ENCODE measurements around the gene PLIN4. TPM values are rescaled to one million over a fixed set of nuclear protein-coding genes. Genes with fewer than 3 reads are reported as not detected.

Gene PLIN4
- total RNA-seq, 2 donors from 2014 or later, result 0.33 to 0.66 TPM

- no peaks in the 10 kb centered on the region for H3K27me3 ChIP-seq (ENCODE audit: control insufficient read depth, insufficient read depth, low read length, poor library complexity, severe bottlenecking)
- H3K4me1 Mint-ChIP-seq, result no peaks in the 10 kb centered on the region
- H3K36me3 ChIP-seq (ENCODE audit: control insufficient read depth, insufficient read depth, low read length), result peaks cover 61% of the 10 kb centered on the region
- DNase-seq, result no peak
- no peaks in the 10 kb centered on the region for H3K4me1 ChIP-seq (ENCODE audit: control insufficient read depth, insufficient read depth, low read length)
- no peak overlapping the region for H3K4me3 Mint-ChIP-seq
- H3K9ac ChIP-seq (ENCODE audit: extremely low read depth, low read length, poor library complexity, severe bottlenecking), result no peak overlapping the region
- H3K27ac Mint-ChIP-seq, result no peak overlapping the region
- H3K9me3 ChIP-seq (ENCODE audit: control insufficient read depth, low read length), result no peaks in the 10 kb centered on the region
- no peak overlapping the region for H3K27ac ChIP-seq (ENCODE audit: low read depth, low read length)
- H3K27me3 Mint-ChIP-seq (ENCODE audit: insufficient read depth), result no peaks in the 10 kb centered on the region
- H3K36me3 Mint-ChIP-seq (ENCODE audit: low read depth), result peaks cover 41% of the 10 kb centered on the region
- H3K4me3 ChIP-seq (ENCODE audit: low read length), result no peak overlapping the region
- TF ChIP-seq CTCF (conservative IDR thresholded peaks at IDR 0.05), result no peak
- H3K9me3 Mint-ChIP-seq, result no peaks in the 10 kb centered on the region
- 94 to 95% methylated on average over 28 to 41 of the region's 41 CpGs for WGBS, 2 experiments (ENCODE audit: insufficient coverage in 1 of 2, insufficient read length in 1 of 2)
These were observed 25.0 kb downstream of the PLIN4 start for GRCh38 chr19:4493104-4493928.

- Mint-ChIP-seq H3K27ac (no peak overlapping the region), H3K27me3 (ENCODE audit: insufficient read depth) (no peaks in the 10 kb centered on the region), H3K4me1 (no peaks in the 10 kb centered on the region), H3K9me3 (no peaks in the 10 kb centered on the region), H3K4me3 (no peak overlapping the region), H3K36me3 (ENCODE audit: low read depth) (peaks cover 43% of the 10 kb centered on the region)
- TF ChIP-seq CTCF (conservative IDR thresholded peaks at IDR 0.05), result no peak
- peaks cover 59% of the 10 kb centered on the region for H3K36me3 ChIP-seq (ENCODE audit: control insufficient read depth, insufficient read depth, low read length)
- DNase-seq, result no peak
- no peaks in the 10 kb centered on the region for H3K9me3 ChIP-seq (ENCODE audit: control insufficient read depth, low read length)
- no peak overlapping the region for H3K27ac ChIP-seq (ENCODE audit: low read depth, low read length)
- no peak overlapping the region for H3K4me3 ChIP-seq (ENCODE audit: low read length)
- no peaks in the 10 kb centered on the region for H3K4me1 ChIP-seq (ENCODE audit: control insufficient read depth, insufficient read depth, low read length)
- 100% methylated on average over 2 of the region's 3 CpGs; no CpG with 5 or more reads in 1 of the 2 experiments for WGBS, 2 experiments (ENCODE audit: insufficient coverage in 1 of 2, insufficient read length in 1 of 2)
- H3K27me3 ChIP-seq (ENCODE audit: control insufficient read depth, insufficient read depth, low read length, poor library complexity, severe bottlenecking), result no peaks in the 10 kb centered on the region
- no peak overlapping the region for H3K9ac ChIP-seq (ENCODE audit: extremely low read depth, low read length, poor library complexity, severe bottlenecking)
These were observed 25.8 kb downstream of the PLIN4 start for GRCh38 chr19:4492337-4493103.

- Mint-ChIP-seq H3K36me3 (ENCODE audit: low read depth) (peaks cover 50% of the 10 kb centered on the region), H3K4me1 (no peaks in the 10 kb centered on the region), H3K27ac (no peak overlapping the region), H3K9me3 (no peaks in the 10 kb centered on the region), H3K27me3 (ENCODE audit: insufficient read depth) (no peaks in the 10 kb centered on the region), H3K4me3 (no peak overlapping the region)
- Histone ChIP-seq H3K36me3 (ENCODE audit: control insufficient read depth, insufficient read depth, low read length) (peaks cover 64% of the 10 kb centered on the region), H3K9me3 (ENCODE audit: control insufficient read depth, low read length) (no peaks in the 10 kb centered on the region), H3K4me1 (ENCODE audit: control insufficient read depth, insufficient read depth, low read length) (no peaks in the 10 kb centered on the region), H3K27me3 (ENCODE audit: control insufficient read depth, insufficient read depth, low read length, poor library complexity, severe bottlenecking) (no peaks in the 10 kb centered on the region), H3K9ac (ENCODE audit: extremely low read depth, low read length, poor library complexity, severe bottlenecking) (no peak overlapping the region), H3K27ac (ENCODE audit: low read depth, low read length) (no peak overlapping the region), H3K4me3 (ENCODE audit: low read length) (no peak overlapping the region)
- TF ChIP-seq CTCF (conservative IDR thresholded peaks at IDR 0.05), result no peak
- DNase-seq, result no peak
- WGBS, 2 experiments (ENCODE audit: insufficient coverage in 1 of 2, insufficient read length in 1 of 2), result 95 to 99% methylated on average over 10 to 21 of the region's 21 CpGs
These were observed 26.8 kb downstream of the PLIN4 start for GRCh38 chr19:4491446-4491845.

Data from endodermal cell (in vitro differentiated cells).